SJSA1 (cell line): Measurements from ENCODE around the gene RNF214. TPM values are rescaled to one million over a fixed set of nuclear protein-coding genes. Genes with fewer than 3 reads are reported as not detected.
"Not testable (repeated sequence)": the region's sequence is repeated elsewhere in the genome, so short reads cannot be mapped to it uniquely, and the experiment has no call there.

Experiments
- DNase-seq, 2 experiments: peaks; one replicate each; pipeline ENCODE4 v3.0.0-alpha.2; 2015 to 2020; ENCODE audit warnings: low spot score in 2 of 2, low read depth in 1 of 2
- H3K27ac ChIP-seq: fragments of 250-450 bp; sonication (Bioruptor Pico); 2 replicates; pipeline ENCODE4 v1.5.1; 2020; ENCODE audit warnings: mild to moderate bottlenecking, moderate library complexity
- H3K27me3 ChIP-seq: fragments of 250-450 bp; sonication (Bioruptor Pico); replicated peaks from 2 replicates; pipeline ENCODE4 v1.5.1; 2020; ENCODE audit warnings: mild to moderate bottlenecking, moderate library complexity
- H3K36me3 ChIP-seq: fragments of 250-450 bp; sonication (Bioruptor Pico); 2 replicates; pipeline ENCODE4 v1.5.1; 2020; ENCODE audit warnings: mild to moderate bottlenecking
- H3K4me1 ChIP-seq: fragments of 250-450 bp; sonication (Bioruptor Pico); replicated peaks from 2 replicates; pipeline ENCODE4 v1.6.1; 2021; ENCODE audit warnings: mild to moderate bottlenecking
- H3K4me3 ChIP-seq: fragments of 250-450 bp; sonication (Bioruptor Pico); 2 replicates; pipeline ENCODE4 v1.5.1; 2020; ENCODE audit warnings: mild to moderate bottlenecking
- H3K9me3 ChIP-seq: fragments of 250-450 bp; sonication (Bioruptor Pico); replicated peaks from 2 replicates; pipeline ENCODE4 v1.5.1; 2020; ENCODE audit warnings: mild to moderate bottlenecking
- total RNA-seq: library from RNA; depleted of rRNA; stranded (reverse); fragments of >200 nt; shearing (Covaris generic); gene quantifications from 2 replicates; pipeline ENCODE4 v1.2.3, GENCODE V29; 2014; rRNA removed

Gene RNF214
- total RNA-seq, 1 experiment from 2014 or later, result 5.0 TPM

- Histone ChIP-seq H3K27ac (peak overlapping the region; percentile 86), H3K4me3 (peak overlapping the region; percentile 63)
- H3K27me3 ChIP-seq, H3K4me1 ChIP-seq, H3K9me3 ChIP-seq, H3K36me3 ChIP-seq: not testable (repeated sequence)
- DNase-seq, result peak in 1 of 2 experiments; percentile 2
Observed at GRCh38 chr11:117327255-117327566, 94.7 kb downstream of the RNF214 start.

GRCh38 chr11:117327567-117328374, 95.3 kb downstream of the RNF214 start, which contains the start of gene CEP164:
TSS of gene CEP164 (plus strand) at chr11:117327854. CDS start at chr11:117338587, 10,733 bp downstream.
- H3K27ac ChIP-seq, result peak within 1 kb of the TSS; percentile 86
- H3K36me3 ChIP-seq, result no peaks in the 10 kb centered on the region
- 0 out of 2 replicates have a peak, but pooled peaks cover 6% of the 10 kb centered on the region for H3K4me1 ChIP-seq
- peak; percentile 81 to 92 for DNase-seq
- no peaks in the 10 kb centered on the region for H3K9me3 ChIP-seq
- H3K27me3 ChIP-seq, result no peaks in the 10 kb centered on the region
- H3K4me3 ChIP-seq, result peak within 1 kb of the TSS; percentile 63

GRCh38 chr11:117328375-117329010, 96.0 kb downstream of the RNF214 start:
- Histone ChIP-seq H3K27me3 (no peaks in the 10 kb centered on the region), H3K4me3 (peak overlapping the region; percentile 63), H3K4me1 (0 out of 2 replicates have a peak, but pooled peaks cover 6% of the 10 kb centered on the region), H3K36me3 (no peaks in the 10 kb centered on the region), H3K9me3 (no peaks in the 10 kb centered on the region), H3K27ac (peak overlapping the region; percentile 86)
- no peak for DNase-seq

- DNase-seq, result no peak
- H3K4me3 ChIP-seq, result no peak overlapping the region
- H3K27ac ChIP-seq, result no peak overlapping the region
Observed at GRCh38 chr11:117332843-117333242, 100.4 kb downstream of the RNF214 start.

GRCh38 chr11:117333917-117334316, 101.4 kb downstream of the RNF214 start:
- Histone ChIP-seq H3K27ac (no peak overlapping the region), H3K9me3 (no peaks in the 10 kb centered on the region), H3K4me3 (no peak overlapping the region), H3K27me3 (no peaks in the 10 kb centered on the region), H3K36me3 (no peaks in the 10 kb centered on the region), H3K4me1 (0 out of 2 replicates have a peak, but pooled peaks cover 4% of the 10 kb centered on the region)
- DNase-seq, result no peak

More at GRCh38 chr11:117332843-117333242, 100.4 kb downstream of the RNF214 start:
- H3K9me3 ChIP-seq, result no peaks in the 10 kb centered on the region
- no peaks in the 10 kb centered on the region for H3K36me3 ChIP-seq
- H3K27me3 ChIP-seq, result no peaks in the 10 kb centered on the region
- 0 out of 2 replicates have a peak, but pooled peaks cover 6% of the 10 kb centered on the region for H3K4me1 ChIP-seq

- Histone ChIP-seq H3K27ac (no peak overlapping the region), H3K4me3 (no peak overlapping the region), H3K27me3 (no peaks in the 10 kb centered on the region), H3K4me1 (no peaks in the 10 kb centered on the region), H3K36me3 (no peaks in the 10 kb centered on the region), H3K9me3 (no peaks in the 10 kb centered on the region)
- DNase-seq, result no peak
Observed at GRCh38 chr11:117334896-117335295, 102.4 kb downstream of the RNF214 start.

GRCh38 chr11:117335399-117335798, 102.9 kb downstream of the RNF214 start:
- Histone ChIP-seq H3K27me3 (no peaks in the 10 kb centered on the region), H3K36me3 (peaks cover 3% of the 10 kb centered on the region; the same call in 1 of the 2 replicates), H3K4me3 (no peak overlapping the region), H3K27ac (no peak overlapping the region), H3K9me3 (no peaks in the 10 kb centered on the region), H3K4me1 (no peaks in the 10 kb centered on the region)
- no peak for DNase-seq

Other genes starting within 250 kb of the RNF214 start
- gene SIK3, start 134.2 kb upstream of the RNF214 start, total RNA-seq, result 8.7 and 15.6 TPM in 2 replicates
- gene PAFAH1B2, start 88.4 kb upstream of the RNF214 start, total RNA-seq, result 65.8 and 79.8 TPM in 2 replicates
- 2.1 and 3.5 TPM in 2 replicates for gene SIDT2, start 53.9 kb upstream of the RNF214 start, total RNA-seq
- gene TAGLN, start 33.3 kb upstream of the RNF214 start, total RNA-seq, result 655 and 717 TPM in 2 replicates
- 27.1 and 34.3 TPM in 2 replicates for gene PCSK7, start 598 bp upstream of the RNF214 start, total RNA-seq
- 0.92 and 1.8 TPM in 2 replicates for gene BACE1-AS, start 58.7 kb downstream of the RNF214 start, total RNA-seq
- 11.4 and 22.7 TPM in 2 replicates for gene BACE1, start 83.6 kb downstream of the RNF214 start, total RNA-seq
- gene CEP164, start 95.2 kb downstream of the RNF214 start, total RNA-seq, result 24.8 and 35.1 TPM in 2 replicates